NCI-H460 (cell line): ENCODE results near the gene IQGAP2. TPM values are rescaled to one million over a fixed set of nuclear protein-coding genes. Genes with fewer than 3 reads are reported as not detected.

ENCODE experiments used
- DNase-seq: peaks from one replicate; pipeline ENCODE4 v3.0.0-alpha.2; 2016; ENCODE audit warnings: low read depth; ENCODE audit errors: extremely low read depth
- total RNA-seq: library from RNA; depleted of rRNA; stranded (reverse); fragments of >200 nt; shearing (Covaris generic); gene quantifications from 2 replicates; pipeline ENCODE4 v1.2.3, GENCODE V29; 2014

Gene IQGAP2
- total RNA-seq, 1 experiment from 2014 or later = 0.15 TPM

GRCh38 chr5:76634661-76635060, 231.6 kb downstream of the IQGAP2 start:
- no peak for DNase-seq

GRCh38 chr5:76637490-76637889, 234.4 kb downstream of the IQGAP2 start:
- DNase-seq = no peak

GRCh38 chr5:76638479-76638878, 235.4 kb downstream of the IQGAP2 start:
- no peak for DNase-seq

DNA sequence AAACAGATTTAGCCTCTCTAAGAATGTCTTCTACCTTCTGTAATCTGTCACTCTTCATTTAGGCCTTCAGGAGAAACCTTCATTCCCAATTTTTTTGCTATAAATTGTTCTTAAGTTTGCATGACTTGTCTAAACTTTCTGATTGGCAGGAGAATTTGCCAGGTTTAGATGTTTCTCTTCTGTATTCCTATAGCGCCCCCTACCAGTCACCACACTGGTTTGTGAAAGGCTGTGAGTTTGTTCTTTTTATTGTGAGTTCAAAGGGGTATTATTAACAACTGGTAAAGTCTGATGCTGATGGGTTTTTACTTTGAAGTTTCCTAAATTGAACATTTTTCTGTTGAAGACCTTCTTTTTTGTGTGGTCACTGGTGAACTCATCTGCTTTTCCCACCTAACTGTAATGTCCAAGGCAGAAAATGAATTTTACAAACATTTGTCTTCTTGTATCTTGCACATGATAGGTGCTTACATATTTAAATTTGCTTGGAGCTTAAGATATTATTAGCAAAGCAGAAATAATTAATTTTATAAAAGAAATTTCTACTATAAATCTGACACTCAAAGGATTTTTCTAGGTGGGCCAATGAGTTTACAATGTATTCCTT, 238.5 kb downstream of the IQGAP2 start:
- DNase-seq = peak; percentile 83

GRCh38 chr5:76642390-76643040, 239.4 kb downstream of the IQGAP2 start:
- DNase-seq = no peak

- DNase-seq = no peak
Measured at GRCh38 chr5:76643371-76643770, 240.3 kb downstream of the IQGAP2 start.

DNA sequence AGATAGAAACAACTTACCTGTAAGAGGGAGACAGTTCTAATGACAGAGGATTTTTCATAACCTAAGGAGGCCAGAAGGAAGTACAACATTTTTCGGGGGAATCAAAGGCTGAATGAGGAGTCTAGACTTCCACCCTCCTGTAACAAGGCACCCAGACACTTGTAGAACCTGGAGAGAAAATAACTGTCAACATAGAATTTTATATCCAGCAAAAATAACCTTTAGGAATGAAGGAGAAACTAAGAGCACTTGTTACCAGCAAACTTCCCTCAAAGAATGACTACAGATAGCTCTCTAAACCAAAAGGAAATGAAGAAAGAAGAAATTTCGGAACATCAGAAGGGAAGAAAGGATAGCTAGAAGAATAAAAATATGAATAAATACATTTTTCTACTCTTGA, 246.1 kb downstream of the IQGAP2 start:
- DNase-seq = no peak

DNA sequence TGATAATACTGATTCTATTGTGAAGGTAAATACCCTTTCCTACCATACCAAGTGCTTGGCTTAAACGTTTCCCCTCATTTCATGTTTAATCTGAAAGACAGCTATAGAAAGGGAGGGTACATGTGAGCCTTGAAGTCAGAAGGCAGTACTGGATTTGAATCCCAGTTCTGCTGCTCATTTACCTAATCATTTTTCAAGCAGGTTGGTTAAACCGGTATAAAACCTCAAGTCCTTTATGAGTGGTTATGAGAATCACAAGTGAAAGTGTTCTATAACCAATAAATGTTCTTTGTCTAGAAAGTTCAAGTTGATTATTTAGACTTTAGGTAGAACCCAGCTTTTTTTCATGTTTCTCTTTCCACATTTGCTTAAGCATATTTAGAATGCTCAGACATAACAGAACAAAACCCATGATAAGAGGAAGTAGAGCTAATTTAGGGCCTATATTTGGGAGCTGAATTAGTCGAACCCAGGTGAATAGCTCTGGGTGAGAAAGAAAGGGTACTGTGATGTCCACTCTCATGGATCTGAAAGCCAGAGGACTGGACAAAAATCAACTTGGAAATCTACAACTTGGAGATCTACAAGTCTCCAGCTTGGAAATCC, 249.8 kb downstream of the IQGAP2 start:
- DNase-seq = no peak

GRCh38 chr5:76657091-76657490, 254.0 kb downstream of the IQGAP2 start:
- DNase-seq = no peak

GRCh38 chr5:76657683-76658311, 254.7 kb downstream of the IQGAP2 start:
- DNase-seq = no peak

GRCh38 chr5:76660360-76660759, 257.3 kb downstream of the IQGAP2 start:
- DNase-seq = no peak

GRCh38 chr5:76662521-76662920, 259.4 kb downstream of the IQGAP2 start:
- DNase-seq = no peak

DNA sequence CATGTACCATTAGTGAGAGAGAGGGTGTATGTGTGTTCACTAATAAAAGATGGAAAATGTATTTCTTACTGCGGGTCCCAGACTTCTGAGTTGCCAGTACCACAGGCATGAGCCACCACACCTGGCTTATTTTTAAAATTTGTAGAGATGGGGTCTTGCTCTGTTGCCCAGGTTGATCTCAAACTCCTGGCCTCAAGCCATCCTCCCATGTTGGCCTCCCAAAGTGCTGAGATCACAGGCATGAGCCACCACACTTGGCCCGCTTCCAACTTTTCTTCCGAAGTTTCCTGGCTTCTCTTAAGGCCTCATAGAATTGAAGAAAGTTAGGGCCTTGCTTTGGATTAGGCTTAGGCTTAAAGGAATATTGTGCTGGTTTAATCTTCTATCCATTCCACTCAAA, 260.5 kb downstream of the IQGAP2 start:
- DNase-seq = no peak

- no peak for DNase-seq
Measured at GRCh38 chr5:76664079-76664478, 261.0 kb downstream of the IQGAP2 start.

DNA sequence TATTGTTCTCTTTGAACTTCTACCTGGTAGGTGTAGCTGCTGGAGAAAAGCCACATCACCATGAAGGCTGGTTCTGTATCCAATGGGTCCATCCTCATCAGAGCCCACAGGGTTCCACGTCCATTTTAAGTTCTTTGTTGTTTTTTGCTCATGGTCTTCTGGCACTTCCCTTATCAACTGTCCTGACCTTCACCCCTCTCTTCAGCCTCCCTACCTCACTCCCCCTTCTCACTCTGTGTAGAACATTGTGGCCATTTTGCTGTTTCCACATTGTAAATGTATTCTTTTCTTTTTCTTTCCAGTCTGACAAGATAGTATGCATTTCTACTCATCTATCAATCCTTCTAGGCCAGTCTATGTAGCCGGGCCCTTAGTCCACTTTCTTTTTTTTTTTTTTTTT, 264.4 kb downstream of the IQGAP2 start:
- DNase-seq = no peak

GRCh38 chr5:76669245-76669644, 266.2 kb downstream of the IQGAP2 start:
- no peak for DNase-seq

- no peak for DNase-seq
Measured at GRCh38 chr5:76670508-76670907, 267.4 kb downstream of the IQGAP2 start.

- DNase-seq = no peak
Measured at GRCh38 chr5:76672242-76672641, 269.2 kb downstream of the IQGAP2 start.

GRCh38 chr5:76673125-76673524, 270.0 kb downstream of the IQGAP2 start:
- DNase-seq = no peak

DNA sequence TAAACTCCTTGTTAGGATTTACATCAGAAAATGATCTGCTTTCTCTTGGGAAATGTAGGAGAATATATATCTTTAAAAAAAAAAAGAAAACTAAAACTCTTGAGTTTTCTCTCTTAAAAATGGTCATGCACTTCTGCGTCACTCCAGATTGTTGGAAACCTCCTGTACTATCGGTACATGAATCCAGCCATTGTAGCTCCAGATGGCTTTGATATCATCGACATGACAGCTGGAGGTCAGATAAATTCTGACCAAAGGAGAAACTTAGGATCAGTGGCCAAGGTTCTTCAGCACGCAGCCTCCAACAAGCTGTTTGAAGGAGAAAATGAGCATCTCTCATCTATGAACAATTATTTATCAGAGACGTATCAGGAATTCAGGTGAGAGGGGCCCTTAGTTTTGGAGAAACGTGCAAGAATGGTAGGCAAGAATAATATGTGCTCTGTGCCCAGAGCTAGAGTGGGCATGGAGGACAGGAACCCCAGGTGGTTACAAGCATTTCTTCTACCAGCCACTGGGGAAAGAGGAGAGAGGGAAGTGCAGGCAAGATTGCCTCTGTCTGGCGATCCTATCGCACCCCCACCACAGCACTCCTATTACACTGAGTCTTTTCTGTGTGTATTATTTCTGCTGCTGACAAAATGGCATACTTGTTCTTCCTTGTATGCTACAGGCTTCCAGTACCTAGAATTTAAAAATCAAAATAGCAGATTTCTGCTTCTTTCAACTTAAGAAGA, 271.4 kb downstream of the IQGAP2 start:
- no peak for DNase-seq

DNA sequence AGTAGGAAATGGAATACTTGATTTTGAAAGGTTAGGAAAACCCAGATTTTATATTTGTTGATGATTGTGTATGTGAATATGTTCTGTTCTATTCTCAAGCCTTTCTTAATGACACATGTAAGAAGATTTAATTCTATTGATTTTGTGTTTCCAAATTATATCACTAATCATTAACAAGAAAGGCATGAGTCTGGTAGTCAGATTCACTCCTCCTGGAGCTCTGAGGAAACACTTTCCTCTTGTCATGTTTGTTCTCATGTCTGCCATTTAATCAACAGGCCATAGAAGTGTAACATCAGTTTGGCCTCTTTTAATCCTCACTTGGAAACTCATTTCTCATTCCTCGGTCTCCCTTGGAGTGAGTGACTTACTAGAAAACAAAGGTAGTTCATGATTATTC, 272.3 kb downstream of the IQGAP2 start:
- no peak for DNase-seq
